C4-2B (cell line): ENCODE measurements around the gene FAAP100.

Source experiments
- CTCF ChIP-seq: fragments of 450-650 bp; conservative IDR thresholded peaks from 2 replicates; pipeline ENCODE4 v1.5.1; 2017; ENCODE audit warnings: mild to moderate bottlenecking
- ZFX ChIP-seq: fragments of 450-650 bp; IDR thresholded peaks from 2 replicates; pipeline ENCODE4 v1.6.1; 2017

DNA sequence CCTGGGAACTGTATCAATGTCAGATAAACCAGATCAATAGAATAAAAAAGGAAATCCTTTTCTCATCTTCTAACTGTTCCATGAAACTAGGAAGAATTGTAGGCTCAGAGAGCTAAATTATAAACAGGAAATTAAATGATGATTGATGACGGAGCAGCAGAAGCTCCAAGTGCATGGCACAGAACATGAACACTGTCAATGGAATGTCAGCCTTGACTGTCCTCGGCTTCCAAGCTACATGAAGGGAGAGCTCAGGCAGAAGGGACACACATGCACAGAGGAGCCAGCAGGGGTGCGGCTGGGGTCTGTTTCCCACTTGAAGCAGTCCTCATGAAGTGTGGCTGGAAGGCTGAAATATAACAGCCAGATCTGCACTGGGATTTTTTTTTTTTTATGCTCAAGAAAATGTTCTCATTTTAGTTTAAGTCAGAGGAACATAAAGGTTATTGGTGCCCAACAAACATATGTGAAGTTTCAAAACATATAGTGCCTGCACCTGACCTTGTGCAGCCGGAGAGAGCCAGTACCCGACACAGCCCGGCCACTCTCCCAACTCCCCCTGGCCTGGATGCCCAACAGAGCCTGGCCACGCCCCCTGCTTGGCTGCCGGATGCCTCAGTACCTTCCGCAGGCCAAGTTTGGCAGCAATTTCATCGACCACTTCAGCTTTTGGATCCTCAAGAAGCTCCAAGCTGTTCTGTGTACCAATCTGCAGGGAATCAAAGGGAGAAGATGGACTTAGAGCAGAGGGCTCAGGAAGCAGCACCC lies 47.8 kb upstream of the FAAP100 start:
- TF ChIP-seq CTCF (no peak), ZFX (no peak)
